Right lung (tissue), 5 donors: ENCODE data around the gene MRNIP. TPM values are rescaled to one million over a fixed set of nuclear protein-coding genes. Genes with fewer than 3 reads are reported as not detected.

ENCODE experiments used
- DNase-seq, 2 donors: peaks; one replicate each; pipeline ENCODE4 v3.0.0-alpha.2; 2013
- polyA plus RNA-seq, 5 donors: library from polyadenylated mRNA; unstranded; fragments of 120-200 nt; gene quantifications; one replicate each; pipeline versions ENCODE4 v1.2.1 to v1.2.3, GENCODE V29; 2013; ENCODE audit warnings: inconsistent platforms in 1 of 5, low replicate concordance in 1 of 5; ENCODE audit not compliant: insufficient read length in 5 of 5, insufficient read depth in 1 of 5

Gene MRNIP
- polyA plus RNA-seq, 5 donors = 38.9 to 53.4 (median 43.3) TPM

GRCh38 chr5:179805529-179806249, 52.9 kb downstream of the MRNIP start:
- no peak for DNase-seq

GRCh38 chr5:179805070-179805528, 53.5 kb downstream of the MRNIP start:
- no peak for DNase-seq

GRCh38 chr5:179804555-179804947, 54.1 kb downstream of the MRNIP start:
- no peak for DNase-seq

- DNase-seq = no peak
Measured at GRCh38 chr5:179803651-179804554, 54.7 kb downstream of the MRNIP start.

- no peak for DNase-seq
Measured at GRCh38 chr5:179802950-179803562, 55.6 kb downstream of the MRNIP start.

- no peak for DNase-seq
Measured at GRCh38 chr5:179802207-179802883, 56.3 kb downstream of the MRNIP start.

- no peak for DNase-seq
Measured at GRCh38 chr5:179801304-179802206, 57.1 kb downstream of the MRNIP start.

GRCh38 chr5:179800696-179801201, 57.9 kb downstream of the MRNIP start:
- DNase-seq = no peak

- DNase-seq = no peak
Measured at GRCh38 chr5:179800071-179800695, 58.4 kb downstream of the MRNIP start.

GRCh38 chr5:179799644-179799973, 59.0 kb downstream of the MRNIP start:
- no peak for DNase-seq

GRCh38 chr5:179798771-179799643, 59.6 kb downstream of the MRNIP start:
- no peak for DNase-seq

- no peak for DNase-seq
Measured at GRCh38 chr5:179798144-179798770, 60.4 kb downstream of the MRNIP start.

GRCh38 chr5:179797741-179798140, 60.9 kb downstream of the MRNIP start:
- no peak for DNase-seq

GRCh38 chr5:179796877-179797608, 61.6 kb downstream of the MRNIP start:
- DNase-seq = no peak

GRCh38 chr5:179795863-179796833, 62.5 kb downstream of the MRNIP start:
- DNase-seq = peak; percentile 79 to 81

GRCh38 chr5:179795049-179795862, 63.4 kb downstream of the MRNIP start:
- DNase-seq = no peak
